Trophoblast cell (in vitro differentiated cells and primary cell): ENCODE results near the gene ALG14.

Experiments used
- DNase-seq, 2 donors: peaks; one replicate each; pipeline ENCODE4 v3.0.0-alpha.2; 2016
- H2AFZ ChIP-seq: 2 replicates; pipeline ENCODE4 v1.6.1; 2013; ENCODE audit warnings: low read length, moderate library complexity, mild to moderate bottlenecking; ENCODE audit not compliant: insufficient read depth, poor library complexity
- H2AK5ac ChIP-seq: 2 replicates; pipeline ENCODE4 v1.6.1; 2013; ENCODE audit warnings: mild to moderate bottlenecking, low read length
- H2BK120ac ChIP-seq: 2 replicates; pipeline ENCODE4 v1.6.1; 2013; ENCODE audit warnings: low read length, mild to moderate bottlenecking, moderate library complexity; ENCODE audit not compliant: insufficient read depth, poor library complexity
- H2BK12ac ChIP-seq: 2 replicates; pipeline ENCODE4 v1.6.1; 2013; ENCODE audit warnings: mild to moderate bottlenecking, low read length, moderate library complexity
- H2BK5ac ChIP-seq: 2 replicates; pipeline ENCODE4 v1.6.1; 2013; ENCODE audit warnings: low read length, low read depth, moderate library complexity, mild to moderate bottlenecking; ENCODE audit not compliant: poor library complexity
- H3K14ac ChIP-seq: 2 replicates; pipeline ENCODE4 v1.6.1; 2013; ENCODE audit warnings: mild to moderate bottlenecking, low read length
- H3K18ac ChIP-seq: 2 replicates; pipeline ENCODE4 v1.6.1; 2013; ENCODE audit warnings: mild to moderate bottlenecking, low read length
- H3K23ac ChIP-seq: 2 replicates; pipeline ENCODE4 v1.6.1; 2013; ENCODE audit warnings: low read length
- H3K27ac ChIP-seq: 2 replicates; pipeline ENCODE4 v1.5.1; 2013; ENCODE audit warnings: low read depth, mild to moderate bottlenecking, inconsistent platforms, low read length, moderate library complexity
- H3K27me3 ChIP-seq: 2 replicates; pipeline ENCODE4 v1.6.1; 2013; ENCODE audit warnings: inconsistent platforms, mild to moderate bottlenecking, low read length, moderate library complexity; ENCODE audit not compliant: insufficient read depth
- H3K36me3 ChIP-seq, 2 experiments: 1 replicate in 1 of 2; 2 replicates in 1 of 2; pipeline ENCODE4 v1.6.1; 2013; ENCODE audit warnings: low read length in 2 of 2, mild to moderate bottlenecking in 2 of 2, moderate library complexity in 1 of 2; ENCODE audit not compliant: insufficient read depth in 2 of 2, control insufficient read depth in 1 of 2
- H3K4ac ChIP-seq: 2 replicates; pipeline ENCODE4 v1.6.1; 2013; ENCODE audit warnings: low read depth, mild to moderate bottlenecking, low read length, moderate library complexity
- H3K4me1 ChIP-seq, 2 experiments: 1 replicate in 1 of 2; 2 replicates in 1 of 2; pipeline ENCODE4 v1.6.1; 2013; ENCODE audit warnings: low read length in 2 of 2, mild to moderate bottlenecking in 2 of 2, moderate library complexity in 1 of 2; ENCODE audit not compliant: insufficient read depth in 2 of 2, control insufficient read depth in 1 of 2
- H3K4me2 ChIP-seq: 2 replicates; pipeline ENCODE4 v1.6.1; 2013; ENCODE audit warnings: inconsistent platforms, mild to moderate bottlenecking, low read length, moderate library complexity
- H3K4me3 ChIP-seq: 2 replicates; pipeline ENCODE4 v1.5.1; 2013; ENCODE audit warnings: mild to moderate bottlenecking, low read depth, low read length, inconsistent platforms
- H3K79me1 ChIP-seq: one replicate; pipeline ENCODE4 v1.6.1; 2013; ENCODE audit warnings: low read length
- H3K79me2 ChIP-seq: 2 replicates; pipeline ENCODE4 v1.6.1; 2013; ENCODE audit warnings: low read length, mild to moderate bottlenecking; ENCODE audit not compliant: control insufficient read depth, insufficient read depth, poor library complexity
- H3K9ac ChIP-seq: 2 replicates; pipeline ENCODE4 v1.6.1; 2013; ENCODE audit warnings: mild to moderate bottlenecking, low read length
- H3K9me3 ChIP-seq: 2 replicates; pipeline ENCODE4 v1.6.1; 2013; ENCODE audit warnings: low read depth, mild to moderate bottlenecking, control low read depth, inconsistent platforms, low read length; ENCODE audit not compliant: insufficient read depth
- H4K12ac ChIP-seq: 2 replicates; pipeline ENCODE4 v1.6.1; 2013; ENCODE audit warnings: low read depth, mild to moderate bottlenecking, low read length, moderate library complexity
- H4K8ac ChIP-seq: 2 replicates; pipeline ENCODE4 v1.6.1; 2013; ENCODE audit warnings: low read depth, mild to moderate bottlenecking, low read length, moderate library complexity
- H4K91ac ChIP-seq: one replicate; pipeline ENCODE4 v1.6.1; 2013; ENCODE audit warnings: low read depth, mild to moderate bottlenecking, low read length, moderate library complexity
- WGBS: extraction: QIAGEN DNeasy Blood & Tissue Kit; methylation state at CpG from one replicate; pipeline ENCODE4 v1.1.7; 2013; ENCODE audit warnings: missing lambda C conversion rate; ENCODE audit not compliant: insufficient read length, insufficient coverage; ENCODE audit errors: extremely low coverage; 5-methylcytosine and 5-hydroxymethylcytosine counted together

ALG14 gene

GRCh38 chr1:94951046-94951445, 121.7 kb downstream of the ALG14 start:
- no peak overlapping the region for H2BK120ac ChIP-seq
- no peaks in the 10 kb centered on the region for H3K9me3 ChIP-seq
- H4K91ac ChIP-seq = no peak overlapping the region
- H2BK12ac ChIP-seq = no peak overlapping the region
- H3K18ac ChIP-seq = no peak overlapping the region
- H3K27me3 ChIP-seq = no peaks in the 10 kb centered on the region
- no peak overlapping the region for H3K9ac ChIP-seq
- no CpG with 5 or more reads among the region's 2 CpGs for WGBS
- H3K79me1 ChIP-seq = peaks cover 4% of the 10 kb centered on the region
- no peak overlapping the region for H3K14ac ChIP-seq
- H3K4ac ChIP-seq = no peak overlapping the region
- no peak overlapping the region for H3K4me2 ChIP-seq
- no peak overlapping the region for H3K4me3 ChIP-seq
- H3K27ac ChIP-seq = no peak overlapping the region
- H3K36me3 ChIP-seq = no peaks in the 10 kb centered on the region
- H4K8ac ChIP-seq = no peak overlapping the region
- no peak overlapping the region for H3K23ac ChIP-seq
- no peak overlapping the region for H4K12ac ChIP-seq
- H3K4me1 ChIP-seq = peaks cover 15 to 22% of the 10 kb centered on the region in 2 experiments
- no peak overlapping the region for H2AK5ac ChIP-seq
- no peaks in the 10 kb centered on the region for H3K79me2 ChIP-seq
- no peak overlapping the region for H2BK5ac ChIP-seq
- no peak overlapping the region for H2AFZ ChIP-seq
- no peak for DNase-seq

- H3K27me3 ChIP-seq = no peaks in the 10 kb centered on the region
- no peak overlapping the region for H3K4me2 ChIP-seq
- no peaks in the 10 kb centered on the region for H3K79me2 ChIP-seq
- H2AK5ac ChIP-seq = no peak overlapping the region
- H3K18ac ChIP-seq = no peak overlapping the region
- no peak overlapping the region for H4K91ac ChIP-seq
- no peak overlapping the region for H3K14ac ChIP-seq
- no peaks in the 10 kb centered on the region for H3K9me3 ChIP-seq
- no peak overlapping the region for H3K9ac ChIP-seq
- no peak for DNase-seq
- H3K4ac ChIP-seq = no peak overlapping the region
- no peak overlapping the region for H3K23ac ChIP-seq
- H3K79me1 ChIP-seq = no peaks in the 10 kb centered on the region
- no peaks in the 10 kb centered on the region for H3K36me3 ChIP-seq
- H2AFZ ChIP-seq = no peak overlapping the region
- H2BK5ac ChIP-seq = no peak overlapping the region
- no peak overlapping the region for H3K27ac ChIP-seq
- H3K4me1 ChIP-seq = peaks cover 10 to 15% of the 10 kb centered on the region in 2 experiments
- H3K4me3 ChIP-seq = no peak overlapping the region
- no peak overlapping the region for H4K8ac ChIP-seq
- no peak overlapping the region for H2BK120ac ChIP-seq
- WGBS = no CpG with 5 or more reads among the region's 4 CpGs
- no peak overlapping the region for H2BK12ac ChIP-seq
- no peak overlapping the region for H4K12ac ChIP-seq
Measured at GRCh38 chr1:94949681-94950661, 122.8 kb downstream of the ALG14 start.

DNA sequence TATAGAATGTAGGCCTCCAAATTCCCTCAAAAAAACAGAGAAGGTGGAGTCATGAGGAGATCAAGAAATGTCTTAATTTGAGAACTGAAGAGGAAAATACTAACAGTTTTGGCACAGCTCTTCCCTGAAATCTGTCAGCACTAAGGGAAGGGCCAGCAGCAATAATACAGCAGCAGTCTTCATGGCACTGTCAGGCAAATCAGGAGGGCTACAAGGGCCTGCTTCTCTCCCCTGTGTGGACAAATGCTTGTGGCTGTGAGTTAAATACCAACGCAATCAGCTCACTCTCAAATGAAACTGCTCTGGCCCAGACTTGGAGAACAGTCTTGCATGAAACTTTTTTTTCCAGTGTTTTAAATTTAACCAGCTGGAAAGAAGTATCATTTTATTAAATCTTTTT, 125.3 kb downstream of the ALG14 start:
- Histone ChIP-seq H3K36me3 (no peaks in the 10 kb centered on the region), H2AK5ac (no peak overlapping the region), H4K91ac (no peak overlapping the region), H3K79me2 (no peaks in the 10 kb centered on the region), H3K4me2 (no peak overlapping the region), H3K4me1 (peaks cover 3 to 7% of the 10 kb centered on the region in 2 experiments), H3K9ac (no peak overlapping the region), H3K27ac (no peak overlapping the region), H3K4ac (no peak overlapping the region), H3K23ac (no peak overlapping the region), H3K79me1 (no peaks in the 10 kb centered on the region), H3K27me3 (no peaks in the 10 kb centered on the region), H2AFZ (no peak overlapping the region), H4K12ac (no peak overlapping the region), H2BK5ac (no peak overlapping the region), H2BK120ac (no peak overlapping the region), H3K4me3 (no peak overlapping the region), H3K14ac (no peak overlapping the region), H3K18ac (no peak overlapping the region), H2BK12ac (no peak overlapping the region), H3K9me3 (no peaks in the 10 kb centered on the region), H4K8ac (no peak overlapping the region)
- no peak for DNase-seq
- WGBS = no CpG with 5 or more reads among the region's 1 CpG

GRCh38 chr1:94946886-94947285, 125.9 kb downstream of the ALG14 start:
- Histone ChIP-seq H3K27ac (no peak overlapping the region), H3K27me3 (no peaks in the 10 kb centered on the region), H3K79me2 (no peaks in the 10 kb centered on the region), H3K4me3 (no peak overlapping the region), H3K4ac (no peak overlapping the region), H3K18ac (no peak overlapping the region), H3K36me3 (no peaks in the 10 kb centered on the region), H3K9me3 (no peaks in the 10 kb centered on the region), H4K91ac (no peak overlapping the region), H2AFZ (no peak overlapping the region), H3K14ac (no peak overlapping the region), H2BK120ac (no peak overlapping the region), H3K9ac (no peak overlapping the region), H4K8ac (no peak overlapping the region), H2BK12ac (no peak overlapping the region), H2AK5ac (no peak overlapping the region), H2BK5ac (no peak overlapping the region), H3K79me1 (no peaks in the 10 kb centered on the region), H4K12ac (no peak overlapping the region), H3K4me1 (peaks cover 2 to 7% of the 10 kb centered on the region in 2 experiments), H3K4me2 (no peak overlapping the region), H3K23ac (no peak overlapping the region)
- WGBS = no CpG with 5 or more reads among the region's 3 CpGs
- DNase-seq = no peak
